SK-N-SH treated with all-trans-retinoic acid at 6 μM for 48 hours (cell line): Measurements from ENCODE around the gene DCLK2.

Source experiments
- ARNTL ChIP-seq: fragments of 450-650 bp; formaldehyde crosslinking; IDR thresholded peaks from 2 replicates; pipeline ENCODE4 v1.5.0; 2020; ENCODE audit warnings: low read depth, mild to moderate bottlenecking, moderate library complexity, borderline replicate concordance
- BACH2 ChIP-seq: fragments of 250-450 bp; sonication (Bioruptor Pico); IDR thresholded peaks from 2 replicates; pipeline ENCODE4 v1.9.0; 2021; ENCODE audit warnings: mild to moderate bottlenecking, borderline replicate concordance
- CSDC2 ChIP-seq: fragments of 250-450 bp; sonication (Bioruptor Pico); IDR thresholded peaks from 2 replicates; pipeline ENCODE4 v1.5.0; 2020; ENCODE audit warnings: mild to moderate bottlenecking, moderate library complexity
- ESRRG ChIP-seq: fragments of 250-450 bp; sonication (Bioruptor Pico); IDR thresholded peaks from 2 replicates; pipeline ENCODE4 v1.6.1; 2021; ENCODE audit warnings: mild to moderate bottlenecking
- OSR1 ChIP-seq: fragments of 250-450 bp; sonication (Bioruptor Pico); IDR thresholded peaks from 2 replicates; pipeline ENCODE4 v1.8.0; 2022; ENCODE audit warnings: moderate library complexity, mild to moderate bottlenecking, inconsistent platforms
- POU6F1 ChIP-seq: fragments of 250-450 bp; sonication (Bioruptor Pico); IDR thresholded peaks from 2 replicates; pipeline ENCODE4 v1.8.0; 2021; ENCODE audit warnings: low read depth, mild to moderate bottlenecking, moderate library complexity, borderline replicate concordance
- RARB ChIP-seq: fragments of 250-450 bp; sonication (Bioruptor Pico); IDR thresholded peaks from 2 replicates; pipeline ENCODE4 v1.8.0; 2021; ENCODE audit warnings: mild to moderate bottlenecking, moderate library complexity
- TSHZ2 ChIP-seq: fragments of 250-450 bp; sonication (Bioruptor Pico); IDR thresholded peaks from 2 replicates; pipeline ENCODE4 v1.5.0; 2020; ENCODE audit warnings: mild to moderate bottlenecking, moderate library complexity
- ZFP3 ChIP-seq: fragments of 250-450 bp; sonication (Bioruptor Pico); IDR thresholded peaks from 2 replicates; pipeline ENCODE4 v1.5.0; 2020; ENCODE audit warnings: mild to moderate bottlenecking, moderate library complexity
- ZNF565 ChIP-seq: fragments of 450-650 bp; formaldehyde crosslinking; conservative IDR thresholded peaks from 2 replicates; pipeline ENCODE4 v1.5.0; 2020; ENCODE audit warnings: low read depth, mild to moderate bottlenecking, moderate library complexity
- ZNF70 ChIP-seq: fragments of 450-650 bp; formaldehyde crosslinking; IDR thresholded peaks from 2 replicates; pipeline ENCODE4 v1.5.0; 2020; ENCODE audit warnings: mild to moderate bottlenecking, moderate library complexity
- TF ChIP-seq, protein P1 (sequence below): fragments of 250-450 bp; sonication (Bioruptor Pico); IDR thresholded peaks from 2 replicates; pipeline ENCODE4 v1.8.0; 2020; ENCODE audit warnings: mild to moderate bottlenecking, moderate library complexity, borderline replicate concordance
- TF ChIP-seq, protein P2 (sequence below): fragments of 250-450 bp; sonication (Bioruptor Pico); IDR thresholded peaks from 2 replicates; pipeline ENCODE4 v1.5.1; 2020; ENCODE audit warnings: low read depth, mild to moderate bottlenecking, moderate library complexity
- TF ChIP-seq, protein P3 (sequence below): fragments of 250-450 bp; sonication (Bioruptor Pico); IDR thresholded peaks from 2 replicates; pipeline ENCODE4 v1.5.1; 2021; ENCODE audit warnings: mild to moderate bottlenecking, moderate library complexity

DNA sequence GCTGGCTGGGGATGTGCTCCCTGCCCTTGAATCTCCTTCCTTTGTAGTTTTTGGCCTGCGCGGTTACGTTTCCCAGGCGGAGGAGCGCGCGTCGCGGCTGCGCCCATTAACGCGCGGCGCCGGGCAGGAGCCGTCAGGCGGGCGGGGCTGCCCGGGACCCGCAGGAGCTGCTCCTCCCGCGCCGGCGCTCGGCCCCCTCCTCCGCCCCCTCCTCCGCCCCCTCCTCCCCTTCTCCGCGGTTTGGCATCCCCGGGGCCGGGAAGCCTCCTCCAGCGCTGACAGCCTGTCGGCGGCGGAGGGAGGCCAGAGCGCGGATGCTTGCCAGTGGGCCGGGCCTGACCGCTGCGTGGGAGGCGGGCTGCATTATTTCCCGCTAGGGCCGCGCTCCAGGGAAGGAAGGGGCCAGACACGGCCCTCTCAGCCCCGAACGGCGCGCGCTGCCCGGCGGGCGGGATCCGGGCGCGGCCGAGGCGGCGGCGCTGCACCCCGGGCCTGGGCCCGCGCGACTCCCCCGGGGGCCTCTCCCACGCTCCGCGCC, at the start of gene DCLK2:
- TF ChIP-seq ESRRG (CRISPR knock-in tag): no peak
- no peak for TF ChIP-seq ARNTL (CRISPR knock-in tag)
- no peak for TF ChIP-seq CSDC2 (CRISPR knock-in tag)
- TF ChIP-seq, protein P1, sequence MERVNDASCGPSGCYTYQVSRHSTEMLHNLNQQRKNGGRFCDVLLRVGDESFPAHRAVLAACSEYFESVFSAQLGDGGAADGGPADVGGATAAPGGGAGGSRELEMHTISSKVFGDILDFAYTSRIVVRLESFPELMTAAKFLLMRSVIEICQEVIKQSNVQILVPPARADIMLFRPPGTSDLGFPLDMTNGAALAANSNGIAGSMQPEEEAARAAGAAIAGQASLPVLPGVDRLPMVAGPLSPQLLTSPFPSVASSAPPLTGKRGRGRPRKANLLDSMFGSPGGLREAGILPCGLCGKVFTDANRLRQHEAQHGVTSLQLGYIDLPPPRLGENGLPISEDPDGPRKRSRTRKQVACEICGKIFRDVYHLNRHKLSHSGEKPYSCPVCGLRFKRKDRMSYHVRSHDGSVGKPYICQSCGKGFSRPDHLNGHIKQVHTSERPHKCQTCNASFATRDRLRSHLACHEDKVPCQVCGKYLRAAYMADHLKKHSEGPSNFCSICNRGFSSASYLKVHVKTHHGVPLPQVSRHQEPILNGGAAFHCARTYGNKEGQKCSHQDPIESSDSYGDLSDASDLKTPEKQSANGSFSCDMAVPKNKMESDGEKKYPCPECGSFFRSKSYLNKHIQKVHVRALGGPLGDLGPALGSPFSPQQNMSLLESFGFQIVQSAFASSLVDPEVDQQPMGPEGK (CRISPR knock-in tag): no peak
- no peak for TF ChIP-seq ZFP3 (CRISPR knock-in tag)
- no peak for TF ChIP-seq POU6F1 (CRISPR knock-in tag)
- no peak for TF ChIP-seq ZNF70
- TF ChIP-seq OSR1: no peak
- TF ChIP-seq, protein P2, sequence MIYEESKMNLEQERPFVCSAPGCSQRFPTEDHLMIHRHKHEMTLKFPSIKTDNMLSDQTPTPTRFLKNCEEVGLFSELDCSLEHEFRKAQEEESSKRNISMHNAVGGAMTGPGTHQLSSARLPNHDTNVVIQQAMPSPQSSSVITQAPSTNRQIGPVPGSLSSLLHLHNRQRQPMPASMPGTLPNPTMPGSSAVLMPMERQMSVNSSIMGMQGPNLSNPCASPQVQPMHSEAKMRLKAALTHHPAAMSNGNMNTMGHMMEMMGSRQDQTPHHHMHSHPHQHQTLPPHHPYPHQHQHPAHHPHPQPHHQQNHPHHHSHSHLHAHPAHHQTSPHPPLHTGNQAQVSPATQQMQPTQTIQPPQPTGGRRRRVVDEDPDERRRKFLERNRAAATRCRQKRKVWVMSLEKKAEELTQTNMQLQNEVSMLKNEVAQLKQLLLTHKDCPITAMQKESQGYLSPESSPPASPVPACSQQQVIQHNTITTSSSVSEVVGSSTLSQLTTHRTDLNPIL (CRISPR knock-in tag): no peak
- TF ChIP-seq BACH2: no peak
- TF ChIP-seq, protein P3, sequence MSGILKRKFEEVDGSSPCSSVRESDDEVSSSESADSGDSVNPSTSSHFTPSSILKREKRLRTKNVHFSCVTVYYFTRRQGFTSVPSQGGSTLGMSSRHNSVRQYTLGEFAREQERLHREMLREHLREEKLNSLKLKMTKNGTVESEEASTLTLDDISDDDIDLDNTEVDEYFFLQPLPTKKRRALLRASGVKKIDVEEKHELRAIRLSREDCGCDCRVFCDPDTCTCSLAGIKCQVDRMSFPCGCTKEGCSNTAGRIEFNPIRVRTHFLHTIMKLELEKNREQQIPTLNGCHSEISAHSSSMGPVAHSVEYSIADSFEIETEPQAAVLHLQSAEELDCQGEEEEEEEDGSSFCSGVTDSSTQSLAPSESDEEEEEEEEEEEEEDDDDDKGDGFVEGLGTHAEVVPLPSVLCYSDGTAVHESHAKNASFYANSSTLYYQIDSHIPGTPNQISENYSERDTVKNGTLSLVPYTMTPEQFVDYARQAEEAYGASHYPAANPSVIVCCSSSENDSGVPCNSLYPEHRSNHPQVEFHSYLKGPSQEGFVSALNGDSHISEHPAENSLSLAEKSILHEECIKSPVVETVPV (CRISPR knock-in tag): no peak
- no peak for TF ChIP-seq ZNF565
- no peak for TF ChIP-seq RARB (CRISPR knock-in tag)
- no peak for TF ChIP-seq TSHZ2 (CRISPR knock-in tag)
